CD4-positive, alpha-beta T cell (primary cell): Measurements from ENCODE around the gene PLEKHH2. TPM values are rescaled to one million over a fixed set of nuclear protein-coding genes. Genes with fewer than 3 reads are reported as not detected.

ENCODE experiments used
- ATAC-seq: fragments of 200-7000 bp; cut with Tn5 transposase; one replicate; pipeline ENCODE4 v1.10.0; 2022; ENCODE audit warnings: mild to moderate bottlenecking; ENCODE audit not compliant: poor library complexity
- CTCF ChIA-PET: fragments of 350-600 bp; sonication (Branson Sonifier 250); formaldehyde crosslinking; loops from one replicate; lab custom pipeline; 2021; ENCODE audit warnings: antibody characterized with exemption, inconsistent platforms; lab: Charles Lee
- POLR2A ChIA-PET: fragments of 350-600 bp; sonication (Branson Sonifier 250); formaldehyde crosslinking; loops from one replicate; lab custom pipeline; 2021; ENCODE audit warnings: antibody characterized with exemption, inconsistent platforms; lab: Charles Lee
- DNase-seq, 14 experiments: peaks; one replicate each; pipeline ENCODE4 v3.0.0-alpha.2; 2013 to 2020; ENCODE audit warnings: mixed read lengths in 2 of 14
- H3K27ac ChIP-seq, 2 donors: one replicate each; pipeline versions ENCODE4 v1.5.1 to v1.7.0; 2013; ENCODE audit warnings: low read length in 2 of 2, low read depth in 1 of 2, mild to moderate bottlenecking in 1 of 2
- H3K27me3 ChIP-seq, 2 experiments: 1 replicate in 1 of 2; 2 replicates in 1 of 2; pipeline versions ENCODE4 v1.6.1 to v1.7.0; 2013; ENCODE audit warnings: low read length in 2 of 2, control low read depth in 1 of 2, mild to moderate bottlenecking in 1 of 2, moderate library complexity in 1 of 2; ENCODE audit not compliant: insufficient read depth in 2 of 2, control insufficient read depth in 1 of 2
- H3K36me3 ChIP-seq: one replicate; pipeline ENCODE4 v1.6.1; 2013; ENCODE audit warnings: low read length, control low read depth; ENCODE audit not compliant: insufficient read depth
- H3K4me1 ChIP-seq: one replicate; pipeline ENCODE4 v1.6.1; 2013; ENCODE audit warnings: low read length, control low read depth; ENCODE audit not compliant: insufficient read depth
- H3K4me3 ChIP-seq: one replicate; pipeline ENCODE4 v1.5.1; 2013; ENCODE audit warnings: mild to moderate bottlenecking, low read length, moderate library complexity
- H3K9me3 ChIP-seq, 2 experiments: 1 replicate in 1 of 2; 2 replicates in 1 of 2; pipeline versions ENCODE4 v1.6.1 to v1.7.0; 2013; ENCODE audit warnings: low read length in 2 of 2, mild to moderate bottlenecking in 2 of 2, control low read depth in 1 of 2, moderate library complexity in 1 of 2; ENCODE audit not compliant: control insufficient read depth in 1 of 2, insufficient read depth in 1 of 2
- H3K27ac Mint-ChIP-seq: one replicate; pipeline ENCODE4 v1.8.0; 2020; ENCODE audit warnings: mixed read lengths
- H3K27me3 Mint-ChIP-seq: one replicate; pipeline ENCODE4 v1.8.0; 2021; ENCODE audit warnings: mixed read lengths
- H3K36me3 Mint-ChIP-seq: one replicate; pipeline ENCODE4 v1.8.0; 2021; ENCODE audit warnings: low read depth, mixed read lengths
- H3K4me1 Mint-ChIP-seq: one replicate; pipeline ENCODE4 v1.8.0; 2021; ENCODE audit warnings: low read depth, mixed read lengths
- H3K4me3 Mint-ChIP-seq: one replicate; pipeline ENCODE4 v1.8.0; 2020; ENCODE audit warnings: mild to moderate bottlenecking, mixed read lengths
- H3K9me3 Mint-ChIP-seq: one replicate; pipeline ENCODE4 v1.8.0; 2020; ENCODE audit warnings: mixed read lengths
- intact Hi-C, 2 experiments: fragments of 100-400 bp; cut with DNase I in 1 of 2; cut with micrococcal nuclease in 1 of 2; formaldehyde crosslinking; loops; one replicate each; pipeline versions ENCODE4 v1.15.1 to v1.9.0; 2023 to 2025; cut with DNase I, micrococcal nuclease
- total RNA-seq, 174 experiments: library from RNA in 2 of 174; stranded (reverse) in 2 of 174; gene quantifications; one replicate each; pipeline ENCODE4 v1.2.3 and lab custom pipeline; 2021 to 2026
- TF ChIP-seq, protein P1 (sequence below): fragments of 200-600 bp; IDR thresholded peaks from one replicate; pipeline ENCODE4 v1.8.0; 2022; ENCODE audit warnings: antibody characterized with exemption, mild to moderate bottlenecking

The PLEKHH2 gene
- total RNA-seq, 2 experiments from 2014 or later: 1.6 to 2.7 TPM

GRCh38 chr2:43748333-43748732 lies 111.3 kb downstream of the PLEKHH2 start:
- Mint-ChIP-seq H3K4me1 (no peaks in the 10 kb centered on the region), H3K9me3 (no peaks in the 10 kb centered on the region), H3K36me3 (no peaks in the 10 kb centered on the region), H3K4me3 (no peak overlapping the region), H3K27ac (no peak overlapping the region), H3K27me3 (peaks cover 3% of the 10 kb centered on the region)
- CTCF ChIA-PET: no interaction called here
- Histone ChIP-seq H3K4me3 (no peak overlapping the region), H3K27me3 (no peaks in the 10 kb centered on the region), H3K4me1 (no peaks in the 10 kb centered on the region), H3K9me3 (no peaks in the 10 kb centered on the region), H3K36me3 (no peaks in the 10 kb centered on the region), H3K27ac (no peak overlapping the region)
- POLR2A ChIA-PET: no interaction called here
- TF ChIP-seq, protein P1, sequence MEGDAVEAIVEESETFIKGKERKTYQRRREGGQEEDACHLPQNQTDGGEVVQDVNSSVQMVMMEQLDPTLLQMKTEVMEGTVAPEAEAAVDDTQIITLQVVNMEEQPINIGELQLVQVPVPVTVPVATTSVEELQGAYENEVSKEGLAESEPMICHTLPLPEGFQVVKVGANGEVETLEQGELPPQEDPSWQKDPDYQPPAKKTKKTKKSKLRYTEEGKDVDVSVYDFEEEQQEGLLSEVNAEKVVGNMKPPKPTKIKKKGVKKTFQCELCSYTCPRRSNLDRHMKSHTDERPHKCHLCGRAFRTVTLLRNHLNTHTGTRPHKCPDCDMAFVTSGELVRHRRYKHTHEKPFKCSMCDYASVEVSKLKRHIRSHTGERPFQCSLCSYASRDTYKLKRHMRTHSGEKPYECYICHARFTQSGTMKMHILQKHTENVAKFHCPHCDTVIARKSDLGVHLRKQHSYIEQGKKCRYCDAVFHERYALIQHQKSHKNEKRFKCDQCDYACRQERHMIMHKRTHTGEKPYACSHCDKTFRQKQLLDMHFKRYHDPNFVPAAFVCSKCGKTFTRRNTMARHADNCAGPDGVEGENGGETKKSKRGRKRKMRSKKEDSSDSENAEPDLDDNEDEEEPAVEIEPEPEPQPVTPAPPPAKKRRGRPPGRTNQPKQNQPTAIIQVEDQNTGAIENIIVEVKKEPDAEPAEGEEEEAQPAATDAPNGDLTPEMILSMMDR: no peak
- ATAC-seq (no peak), DNase-seq (no peak)
- intact Hi-C loops: no loop called here

DNA sequence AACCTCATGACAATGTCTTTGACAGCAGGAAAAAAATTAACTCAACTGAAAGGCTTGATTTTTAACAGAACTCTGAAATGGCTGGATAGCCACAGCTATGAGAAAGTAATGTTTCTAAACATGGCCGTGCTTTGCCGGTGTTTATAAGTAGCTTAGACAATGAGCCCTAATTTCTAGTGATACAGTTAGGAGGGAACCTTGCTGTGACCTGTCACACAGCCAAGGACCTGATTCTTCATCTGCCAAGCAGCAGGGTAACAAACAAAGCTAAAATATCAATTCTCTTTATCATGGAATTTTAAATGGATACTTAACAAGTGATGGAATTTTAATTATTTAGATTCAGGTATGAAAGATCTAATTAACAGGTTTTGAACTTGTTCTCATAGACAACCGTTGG lies 112.5 kb downstream of the PLEKHH2 start:
- CTCF ChIA-PET: no interaction called here
- intact Hi-C loops: no loop called here
- no peaks in the 10 kb centered on the region for H3K27me3 Mint-ChIP-seq
- H3K27me3 ChIP-seq: no peaks in the 10 kb centered on the region
- ATAC-seq (no peak), DNase-seq (no peak)
- POLR2A ChIA-PET: no interaction called here
- no peaks in the 10 kb centered on the region for H3K4me1 ChIP-seq
- no peaks in the 10 kb centered on the region for H3K36me3 Mint-ChIP-seq
- H3K36me3 ChIP-seq: no peaks in the 10 kb centered on the region
- TF ChIP-seq, protein P1: no peak
- no peaks in the 10 kb centered on the region for H3K4me1 Mint-ChIP-seq
- no peak overlapping the region for H3K4me3 Mint-ChIP-seq
- no peaks in the 10 kb centered on the region for H3K9me3 ChIP-seq
- H3K27ac ChIP-seq: no peak overlapping the region
- H3K9me3 Mint-ChIP-seq: no peaks in the 10 kb centered on the region
- no peak overlapping the region for H3K27ac Mint-ChIP-seq
- no peak overlapping the region for H3K4me3 ChIP-seq

- TF ChIP-seq, protein P1: no peak
- POLR2A ChIA-PET: no interaction called here
Observed at GRCh38 chr2:43751476-43751990, 114.5 kb downstream of the PLEKHH2 start.

More at GRCh38 chr2:43751476-43751990, 114.5 kb downstream of the PLEKHH2 start:
- intact Hi-C loops: no loop called here
- H3K9me3 ChIP-seq: no peaks in the 10 kb centered on the region
- no peaks in the 10 kb centered on the region for H3K4me1 ChIP-seq
- no peak overlapping the region for H3K4me3 ChIP-seq
- ATAC-seq (no peak), DNase-seq (no peak)
- no peaks in the 10 kb centered on the region for H3K9me3 Mint-ChIP-seq
- H3K27me3 Mint-ChIP-seq: peaks cover 5% of the 10 kb centered on the region
- H3K4me1 Mint-ChIP-seq: no peaks in the 10 kb centered on the region
- CTCF ChIA-PET: no interaction called here
- no peak overlapping the region for H3K27ac Mint-ChIP-seq
- H3K27ac ChIP-seq: no peak overlapping the region
- H3K4me3 Mint-ChIP-seq: no peak overlapping the region
- H3K36me3 Mint-ChIP-seq: no peaks in the 10 kb centered on the region
- no peaks in the 10 kb centered on the region for H3K36me3 ChIP-seq
- H3K27me3 ChIP-seq: no peaks in the 10 kb centered on the region
